C4-2B (cell line): ENCODE results near the gene EIF3B.

Experiments
- ZFX ChIP-seq: fragments of 450-650 bp; IDR thresholded peaks from 2 replicates; pipeline ENCODE4 v1.6.1; 2017
- TF ChIP-seq, protein P1 (sequence below): fragments of 450-650 bp; conservative IDR thresholded peaks from 2 replicates; pipeline ENCODE4 v1.5.1; 2017; ENCODE audit warnings: mild to moderate bottlenecking

- TF ChIP-seq, protein P1, sequence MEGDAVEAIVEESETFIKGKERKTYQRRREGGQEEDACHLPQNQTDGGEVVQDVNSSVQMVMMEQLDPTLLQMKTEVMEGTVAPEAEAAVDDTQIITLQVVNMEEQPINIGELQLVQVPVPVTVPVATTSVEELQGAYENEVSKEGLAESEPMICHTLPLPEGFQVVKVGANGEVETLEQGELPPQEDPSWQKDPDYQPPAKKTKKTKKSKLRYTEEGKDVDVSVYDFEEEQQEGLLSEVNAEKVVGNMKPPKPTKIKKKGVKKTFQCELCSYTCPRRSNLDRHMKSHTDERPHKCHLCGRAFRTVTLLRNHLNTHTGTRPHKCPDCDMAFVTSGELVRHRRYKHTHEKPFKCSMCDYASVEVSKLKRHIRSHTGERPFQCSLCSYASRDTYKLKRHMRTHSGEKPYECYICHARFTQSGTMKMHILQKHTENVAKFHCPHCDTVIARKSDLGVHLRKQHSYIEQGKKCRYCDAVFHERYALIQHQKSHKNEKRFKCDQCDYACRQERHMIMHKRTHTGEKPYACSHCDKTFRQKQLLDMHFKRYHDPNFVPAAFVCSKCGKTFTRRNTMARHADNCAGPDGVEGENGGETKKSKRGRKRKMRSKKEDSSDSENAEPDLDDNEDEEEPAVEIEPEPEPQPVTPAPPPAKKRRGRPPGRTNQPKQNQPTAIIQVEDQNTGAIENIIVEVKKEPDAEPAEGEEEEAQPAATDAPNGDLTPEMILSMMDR: no peak
- TF ChIP-seq ZFX: no peak
Measured at GRCh38 chr7:2326951-2327350, 27.7 kb upstream of the EIF3B start.
